Kidney tubule cell (primary cell): ENCODE measurements around the gene TNFAIP1.

Source experiments
- DNase-seq: peaks from one replicate; pipeline ENCODE4 v3.0.0-alpha.2; 2018; ENCODE audit warnings: low spot score

The TNFAIP1 gene

GRCh38 chr17:28371245-28372202, 36.0 kb downstream of the TNFAIP1 start, which contains the start of gene SARM1:
TSS of gene SARM1 (plus strand) at chr17:28371694. CDS start at chr17:28372033, 339 bp downstream.
- peak; percentile 32 for DNase-seq

- DNase-seq: no peak
These were observed 36.8 kb downstream of the TNFAIP1 start for GRCh38 chr17:28372203-28372944.

GRCh38 chr17:28372945-28373274, 37.3 kb downstream of the TNFAIP1 start:
- no peak for DNase-seq

- DNase-seq: no peak
These were observed 44.5 kb downstream of the TNFAIP1 start for GRCh38 chr17:28379814-28380801.

- DNase-seq: peak; percentile 47
These were observed 45.7 kb downstream of the TNFAIP1 start for GRCh38 chr17:28381141-28381825.

- peak; percentile 77 for DNase-seq
These were observed 48.9 kb downstream of the TNFAIP1 start for GRCh38 chr17:28384281-28385036.

- peak; percentile 30 for DNase-seq
These were observed 49.5 kb downstream of the TNFAIP1 start for GRCh38 chr17:28385037-28385400.

- no peak for DNase-seq
These were observed 49.8 kb downstream of the TNFAIP1 start for GRCh38 chr17:28385406-28385805.

- no peak for DNase-seq
These were observed 50.8 kb downstream of the TNFAIP1 start for GRCh38 chr17:28386391-28386790.

- no peak for DNase-seq
These were observed 52.5 kb downstream of the TNFAIP1 start for GRCh38 chr17:28388106-28388505.

- no peak for DNase-seq
These were observed 54.6 kb downstream of the TNFAIP1 start for GRCh38 chr17:28390141-28390540.

- DNase-seq: no peak
These were observed 55.0 kb downstream of the TNFAIP1 start for GRCh38 chr17:28390563-28390962.

- DNase-seq: no peak
These were observed 55.4 kb downstream of the TNFAIP1 start for GRCh38 chr17:28390984-28391383.

GRCh38 chr17:28391401-28391800, 55.8 kb downstream of the TNFAIP1 start:
- DNase-seq: no peak

GRCh38 chr17:28392491-28392890, 56.9 kb downstream of the TNFAIP1 start:
- no peak for DNase-seq

GRCh38 chr17:28394337-28395116, 59.0 kb downstream of the TNFAIP1 start:
- DNase-seq: peak; percentile 29

- no peak for DNase-seq
These were observed 59.9 kb downstream of the TNFAIP1 start for GRCh38 chr17:28395426-28395825.

- no peak for DNase-seq
These were observed 60.4 kb downstream of the TNFAIP1 start for GRCh38 chr17:28395968-28396367.
